ENCODE data around the gene VCX3A.

GRCh38 chrX:6498324-6498723 lies 36.6 kb downstream of the VCX3A start:
- no peak for TF ChIP-seq OSR1 (CRISPR knock-in tag; IDR thresholded peaks at IDR 0.05)
- no peak for TF ChIP-seq PPARA (CRISPR knock-in tag; IDR thresholded peaks at IDR 0.05; ENCODE audit: borderline replicate concordance)
- no peak for TF ChIP-seq CSDC2 (CRISPR knock-in tag; IDR thresholded peaks at IDR 0.05)
